PC-3 (cell line): ENCODE measurements around the gene KCNQ4. TPM values are rescaled to one million over a fixed set of nuclear protein-coding genes. Genes with fewer than 3 reads are reported as not detected.

Source experiments
- ATAC-seq: fragments of 200-7000 bp; cut with Tn5 transposase; 2 replicates; pipeline ENCODE4 v1.9.1; 2020; ENCODE audit warnings: mild to moderate bottlenecking, moderate library complexity
- BruUV-seq: library from RNA; stranded (reverse); fragments of 400-500 nt; replicated peaks from 2 replicates; lab custom pipeline; 2021; lab: Mats Ljungman, UMichigan
- CTCF ChIA-PET: fragments of 300-600 bp; sonication (Branson Sonifier 250); formaldehyde crosslinking; loops from one replicate; lab custom pipeline; 2022; ENCODE audit warnings: antibody characterized with exemption; lab: Charles Lee
- POLR2A ChIA-PET: fragments of 300-600 bp; sonication (Branson Sonifier 250); formaldehyde crosslinking; loops from one replicate; lab custom pipeline; 2022; ENCODE audit warnings: antibody characterized with exemption; ENCODE audit not compliant: unreplicated experiment; lab: Charles Lee
- DNase-seq: peaks from one replicate; pipeline ENCODE4 v3.0.0-alpha.2; 2015
- H2AFZ ChIP-seq: fragments of 300-600 bp; sonication (generic); 2 replicates; pipeline ENCODE4 v1.6.0; 2016; ENCODE audit warnings: antibody characterized with exemption, low read length
- H3F3A ChIP-seq: fragments of 300-600 bp; sonication (generic); one replicate; pipeline ENCODE4 v1.6.0; 2017; ENCODE audit warnings: antibody characterized with exemption, low read length, control low read depth, mild to moderate bottlenecking; ENCODE audit not compliant: unreplicated experiment
- H3K27ac ChIP-seq: fragments of 300-600 bp; sonication (generic); 2 replicates; pipeline ENCODE4 v1.5.1; 2016; ENCODE audit warnings: mild to moderate bottlenecking, low read length
- H3K27me3 ChIP-seq: fragments of 300-600 bp; sonication (generic); 2 replicates; pipeline ENCODE4 v1.6.1; 2016; ENCODE audit warnings: low read length, mixed read lengths
- H3K36me3 ChIP-seq: fragments of 300-600 bp; sonication (generic); 2 replicates; pipeline ENCODE4 v1.6.1; 2016; ENCODE audit warnings: low read depth, mixed run types, low read length, mixed read lengths
- H3K4me1 ChIP-seq: fragments of 300-600 bp; sonication (generic); 2 replicates; pipeline ENCODE4 v1.5.1; 2016; ENCODE audit warnings: low read length; ENCODE audit not compliant: insufficient read depth
- H3K4me2 ChIP-seq: fragments of 300-600 bp; sonication (generic); 2 replicates; pipeline ENCODE4 v1.6.0; 2016; ENCODE audit warnings: low read length
- H3K4me3 ChIP-seq: fragments of 300-600 bp; sonication (generic); 2 replicates; pipeline ENCODE4 v1.5.1; 2016; ENCODE audit warnings: mild to moderate bottlenecking, low read length, mixed read lengths
- H3K79me2 ChIP-seq: fragments of 300-600 bp; sonication (generic); 2 replicates; pipeline ENCODE4 v1.6.1; 2017; ENCODE audit warnings: low read length, mixed read lengths
- H3K9ac ChIP-seq: fragments of 300-600 bp; sonication (generic); 2 replicates; pipeline ENCODE4 v1.6.0; 2016; ENCODE audit warnings: mild to moderate bottlenecking, low read length
- H3K9me2 ChIP-seq: fragments of 300-600 bp; sonication (generic); replicated peaks from 2 replicates; pipeline ENCODE4 v1.6.1; 2016; ENCODE audit warnings: mixed run types, low read length, mixed read lengths
- H3K9me3 ChIP-seq: fragments of 300-600 bp; sonication (generic); 2 replicates; pipeline ENCODE4 v1.6.1; 2016; ENCODE audit warnings: low read length, mixed read lengths
- H4K20me1 ChIP-seq: fragments of 300-600 bp; sonication (generic); 2 replicates; pipeline ENCODE4 v1.6.1; 2016; ENCODE audit warnings: low read length, mixed read lengths
- CTCF ChIP-seq: fragments of 300-600 bp; sonication (generic); conservative IDR thresholded peaks from 2 replicates; pipeline ENCODE4 v1.5.1; 2017; ENCODE audit warnings: antibody characterized with exemption, low read depth, mild to moderate bottlenecking, low read length
- EZH2 ChIP-seq: fragments of 300-600 bp; sonication (generic); IDR thresholded peaks from one replicate; pipeline ENCODE4 v1.6.1; 2017; ENCODE audit warnings: antibody characterized with exemption, mild to moderate bottlenecking, low read length; ENCODE audit not compliant: unreplicated experiment
- EZH2phosphoT487 ChIP-seq: fragments of 300-600 bp; sonication (generic); IDR thresholded peaks from 2 replicates; pipeline ENCODE4 v1.6.1; 2018; ENCODE audit warnings: mild to moderate bottlenecking, antibody characterized with exemption, low read length, borderline replicate concordance
- intact Hi-C: fragments of 100-400 bp; cut with micrococcal nuclease; formaldehyde crosslinking; loops from 2 replicates; pipeline ENCODE4 v1.9.0; 2023
- total RNA-seq: library from RNA; depleted of rRNA; stranded (reverse); fragments of >200 nt; gene quantifications from 2 replicates; pipeline ENCODE4 v1.2.3, GENCODE V29; 2014

KCNQ4 gene
- total RNA-seq, 1 experiment from 2014 or later, result 2.5 TPM

- intact Hi-C loops, result no loop called here
- Histone ChIP-seq H3K4me1 (no peaks in the 10 kb centered on the region), H3K4me2 (no peak overlapping the region), H3K9me2 (no peaks in the 10 kb centered on the region), H3K9me3 (no peaks in the 10 kb centered on the region), H3F3A (no peaks in the 10 kb centered on the region), H3K79me2 (no peaks in the 10 kb centered on the region), H3K36me3 (peaks cover 29% of the 10 kb centered on the region), H3K4me3 (no peak overlapping the region), H3K9ac (no peak overlapping the region), H4K20me1 (no peaks in the 10 kb centered on the region), H3K27ac (no peak overlapping the region), H3K27me3 (no peaks in the 10 kb centered on the region), H2AFZ (no peak overlapping the region)
- no peak for ATAC-seq
- POLR2A ChIA-PET, result no interaction called here
- no TSS peak for BruUV-seq
- TF ChIP-seq EZH2phosphoT487 (no peak), CTCF (no peak), EZH2 (no peak)
- CTCF ChIA-PET, result no interaction called here
- DNase-seq, result no peak
These were observed 22.6 kb upstream of the KCNQ4 start for GRCh38 chr1:40760984-40761383.

- POLR2A ChIA-PET, result no interaction called here
- H3K9ac ChIP-seq, result no peak overlapping the region
- no peaks in the 10 kb centered on the region for H3K4me1 ChIP-seq
- H3K9me3 ChIP-seq, result no peaks in the 10 kb centered on the region
- no TSS peak for BruUV-seq
- intact Hi-C loops, result no loop called here
- H3F3A ChIP-seq, result no peaks in the 10 kb centered on the region
- H3K27me3 ChIP-seq, result no peaks in the 10 kb centered on the region
- H3K36me3 ChIP-seq, result peaks cover 34% of the 10 kb centered on the region
- no peak overlapping the region for H2AFZ ChIP-seq
- no peak overlapping the region for H3K27ac ChIP-seq
- H3K4me2 ChIP-seq, result no peak overlapping the region
- CTCF ChIA-PET, result no interaction called here
- H4K20me1 ChIP-seq, result no peaks in the 10 kb centered on the region
- no peak for ATAC-seq
- no peak for TF ChIP-seq EZH2
- no peak for TF ChIP-seq CTCF
- TF ChIP-seq EZH2phosphoT487, result no peak
- H3K79me2 ChIP-seq, result no peaks in the 10 kb centered on the region
- no peak for DNase-seq
- no peak overlapping the region for H3K4me3 ChIP-seq
- no peaks in the 10 kb centered on the region for H3K9me2 ChIP-seq
These were observed 21.3 kb upstream of the KCNQ4 start for GRCh38 chr1:40762144-40762923.
